NT2/D1 (cell line): ENCODE data around the gene KCTD5.

Experiments
- SUZ12 ChIP-seq: IDR thresholded peaks from 2 replicates; pipeline ENCODE4 v1.6.1; 2011; ENCODE audit not compliant: insufficient read length, insufficient read depth; ENCODE audit errors: extremely low read depth
- ZNF274 ChIP-seq: IDR thresholded peaks from 2 replicates; pipeline ENCODE4 v1.6.1; 2011; ENCODE audit warnings: mild to moderate bottlenecking, low read depth, low read length

DNA sequence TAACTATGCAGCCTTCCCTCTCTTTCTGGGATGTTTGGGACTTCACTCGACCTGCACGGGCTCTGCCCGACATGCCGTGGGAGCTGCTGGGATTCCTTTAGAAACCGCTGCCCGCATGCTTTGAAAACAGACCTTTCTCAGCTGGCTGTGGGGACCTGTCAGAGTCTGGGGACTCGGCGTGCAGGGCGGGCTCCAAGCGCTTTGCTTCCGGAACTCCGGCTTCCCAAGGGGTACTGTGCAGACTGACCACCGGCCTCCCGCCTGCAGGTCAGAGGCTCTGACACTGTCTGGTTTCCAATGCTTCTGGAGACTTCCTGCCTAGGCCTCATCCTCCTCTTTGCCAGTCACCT lies 25.9 kb downstream of the KCTD5 start:
- TF ChIP-seq SUZ12 (no peak), ZNF274 (no peak)
